ENCODE results near the gene HID1.

DNA sequence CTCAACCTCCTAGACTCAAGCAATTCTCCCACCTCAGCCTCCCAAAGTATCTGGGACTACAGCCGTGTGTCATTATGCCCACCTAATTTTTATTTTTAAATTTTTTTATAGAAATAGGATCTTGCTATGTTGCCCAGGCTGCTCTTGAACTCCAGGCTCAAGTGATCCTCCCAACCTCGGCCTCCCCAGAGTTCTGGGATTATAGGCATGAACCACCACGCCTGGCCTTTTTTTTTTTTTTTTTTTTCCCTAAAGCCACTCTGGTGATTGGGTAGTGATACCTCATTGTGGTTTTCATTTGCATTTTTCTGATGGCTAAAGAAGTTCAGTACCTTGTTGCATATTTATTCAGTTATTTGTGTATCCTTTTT is 13.6 kb upstream of the HID1 start:
- TF ChIP-seq, protein P1, sequence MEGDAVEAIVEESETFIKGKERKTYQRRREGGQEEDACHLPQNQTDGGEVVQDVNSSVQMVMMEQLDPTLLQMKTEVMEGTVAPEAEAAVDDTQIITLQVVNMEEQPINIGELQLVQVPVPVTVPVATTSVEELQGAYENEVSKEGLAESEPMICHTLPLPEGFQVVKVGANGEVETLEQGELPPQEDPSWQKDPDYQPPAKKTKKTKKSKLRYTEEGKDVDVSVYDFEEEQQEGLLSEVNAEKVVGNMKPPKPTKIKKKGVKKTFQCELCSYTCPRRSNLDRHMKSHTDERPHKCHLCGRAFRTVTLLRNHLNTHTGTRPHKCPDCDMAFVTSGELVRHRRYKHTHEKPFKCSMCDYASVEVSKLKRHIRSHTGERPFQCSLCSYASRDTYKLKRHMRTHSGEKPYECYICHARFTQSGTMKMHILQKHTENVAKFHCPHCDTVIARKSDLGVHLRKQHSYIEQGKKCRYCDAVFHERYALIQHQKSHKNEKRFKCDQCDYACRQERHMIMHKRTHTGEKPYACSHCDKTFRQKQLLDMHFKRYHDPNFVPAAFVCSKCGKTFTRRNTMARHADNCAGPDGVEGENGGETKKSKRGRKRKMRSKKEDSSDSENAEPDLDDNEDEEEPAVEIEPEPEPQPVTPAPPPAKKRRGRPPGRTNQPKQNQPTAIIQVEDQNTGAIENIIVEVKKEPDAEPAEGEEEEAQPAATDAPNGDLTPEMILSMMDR (IDR thresholded peaks at IDR 0.05), result no peak
- no peak for TF ChIP-seq POLR2A (IDR thresholded peaks at IDR 0.05)
